ENCODE results near the gene DIS3L.
"Not testable (repeated sequence)": the region's sequence is repeated elsewhere in the genome, so short reads cannot be mapped to it uniquely, and the experiment has no call there.

DIS3L gene

GRCh38 chr15:66293419-66294156 is at the start of gene DIS3L:
Gene DIS3L (plus strand): TSS chr15:66293568. CDS start chr15:66293597, 29 bp downstream.
- Histone ChIP-seq H3K4me1 (ENCODE audit: control insufficient read depth, insufficient read depth, low read length) (peaks cover 19% of the 10 kb centered on the region), H3K27ac (ENCODE audit: low read depth, low read length) (peak within 1 kb of the TSS; percentile 87), H3K36me3 (ENCODE audit: control insufficient read depth, insufficient read depth, low read length) (no peaks in the 10 kb centered on the region), H3K9ac (ENCODE audit: low read depth, low read length) (peak within 1 kb of the TSS; percentile 71), H3K27me3 (ENCODE audit: control insufficient read depth, insufficient read depth, low read length) (no peaks in the 10 kb centered on the region), H3K9me3 (ENCODE audit: control insufficient read depth, insufficient read depth, low read length) (no peaks in the 10 kb centered on the region), H3K4me3 (ENCODE audit: low read depth, low read length) (peak within 1 kb of the TSS; percentile 70)

GRCh38 chr15:66245832-66246231 is 47.5 kb upstream of the DIS3L start:
- peaks cover 12% of the 10 kb centered on the region; the same call in 1 of the 2 replicates for H3K4me1 ChIP-seq (ENCODE audit: control insufficient read depth, insufficient read depth, low read length)
- not testable (repeated sequence) for H3K4me3 ChIP-seq (ENCODE audit: low read depth, low read length); H3K9ac ChIP-seq (ENCODE audit: low read depth, low read length); H3K27ac ChIP-seq (ENCODE audit: low read depth, low read length); H3K36me3 ChIP-seq (ENCODE audit: control insufficient read depth, insufficient read depth, low read length); H3K9me3 ChIP-seq (ENCODE audit: control insufficient read depth, insufficient read depth, low read length)
- peaks cover 15% of the 10 kb centered on the region for H3K27me3 ChIP-seq (ENCODE audit: control insufficient read depth, insufficient read depth, low read length)

GRCh38 chr15:66246937-66247336 is 46.4 kb upstream of the DIS3L start:
- no peak overlapping the region for H3K27ac ChIP-seq (ENCODE audit: low read depth, low read length)
- no peaks in the 10 kb centered on the region for H3K9me3 ChIP-seq (ENCODE audit: control insufficient read depth, insufficient read depth, low read length)
- H3K9ac ChIP-seq (ENCODE audit: low read depth, low read length) = no peak overlapping the region
- H3K4me1 ChIP-seq (ENCODE audit: control insufficient read depth, insufficient read depth, low read length) = peaks cover 22% of the 10 kb centered on the region
- no peaks in the 10 kb centered on the region for H3K36me3 ChIP-seq (ENCODE audit: control insufficient read depth, insufficient read depth, low read length)
- no peak overlapping the region for H3K4me3 ChIP-seq (ENCODE audit: low read depth, low read length)
- peaks cover 26% of the 10 kb centered on the region for H3K27me3 ChIP-seq (ENCODE audit: control insufficient read depth, insufficient read depth, low read length)

- no peak overlapping the region for H3K4me3 ChIP-seq (ENCODE audit: low read depth, low read length)
- no peak overlapping the region for H3K27ac ChIP-seq (ENCODE audit: low read depth, low read length)
- H3K27me3 ChIP-seq (ENCODE audit: control insufficient read depth, insufficient read depth, low read length) = peaks cover 51% of the 10 kb centered on the region
- peaks cover 26% of the 10 kb centered on the region for H3K4me1 ChIP-seq (ENCODE audit: control insufficient read depth, insufficient read depth, low read length)
- no peaks in the 10 kb centered on the region for H3K36me3 ChIP-seq (ENCODE audit: control insufficient read depth, insufficient read depth, low read length)
- H3K9ac ChIP-seq (ENCODE audit: low read depth, low read length) = no peak overlapping the region
- no peaks in the 10 kb centered on the region for H3K9me3 ChIP-seq (ENCODE audit: control insufficient read depth, insufficient read depth, low read length)
Measured at GRCh38 chr15:66249605-66250174, 43.7 kb upstream of the DIS3L start.

GRCh38 chr15:66251065-66251789 is 42.1 kb upstream of the DIS3L start:
- peak overlapping the region; percentile 78 for H3K4me3 ChIP-seq (ENCODE audit: low read depth, low read length)
- H3K36me3 ChIP-seq (ENCODE audit: control insufficient read depth, insufficient read depth, low read length) = no peaks in the 10 kb centered on the region
- peaks cover 30% of the 10 kb centered on the region for H3K4me1 ChIP-seq (ENCODE audit: control insufficient read depth, insufficient read depth, low read length)
- H3K9ac ChIP-seq (ENCODE audit: low read depth, low read length) = no peak overlapping the region
- no peaks in the 10 kb centered on the region for H3K9me3 ChIP-seq (ENCODE audit: control insufficient read depth, insufficient read depth, low read length)
- H3K27ac ChIP-seq (ENCODE audit: low read depth, low read length) = no peak overlapping the region
- H3K27me3 ChIP-seq (ENCODE audit: control insufficient read depth, insufficient read depth, low read length) = peaks cover 66% of the 10 kb centered on the region

- no peaks in the 10 kb centered on the region for H3K36me3 ChIP-seq (ENCODE audit: control insufficient read depth, insufficient read depth, low read length)
- H3K4me1 ChIP-seq (ENCODE audit: control insufficient read depth, insufficient read depth, low read length) = peaks cover 30% of the 10 kb centered on the region
- no peak overlapping the region for H3K27ac ChIP-seq (ENCODE audit: low read depth, low read length)
- no peaks in the 10 kb centered on the region for H3K9me3 ChIP-seq (ENCODE audit: control insufficient read depth, insufficient read depth, low read length)
- H3K27me3 ChIP-seq (ENCODE audit: control insufficient read depth, insufficient read depth, low read length) = peaks cover 74% of the 10 kb centered on the region
- H3K4me3 ChIP-seq (ENCODE audit: low read depth, low read length) = peak overlapping the region; percentile 78
- H3K9ac ChIP-seq (ENCODE audit: low read depth, low read length) = no peak overlapping the region
Measured at GRCh38 chr15:66251790-66252684, 41.3 kb upstream of the DIS3L start.

- Histone ChIP-seq H3K4me3 (ENCODE audit: low read depth, low read length) (peak overlapping the region; percentile 78), H3K36me3 (ENCODE audit: control insufficient read depth, insufficient read depth, low read length) (no peaks in the 10 kb centered on the region), H3K27ac (ENCODE audit: low read depth, low read length) (no peak overlapping the region), H3K9ac (ENCODE audit: low read depth, low read length) (no peak overlapping the region), H3K27me3 (ENCODE audit: control insufficient read depth, insufficient read depth, low read length) (peaks cover 81% of the 10 kb centered on the region), H3K4me1 (ENCODE audit: control insufficient read depth, insufficient read depth, low read length) (peaks cover 30% of the 10 kb centered on the region), H3K9me3 (ENCODE audit: control insufficient read depth, insufficient read depth, low read length) (no peaks in the 10 kb centered on the region)
Measured at GRCh38 chr15:66252685-66253417, 40.5 kb upstream of the DIS3L start.

- no peak within 1 kb of the TSS for H3K9ac ChIP-seq (ENCODE audit: low read depth, low read length)
- no peaks in the 10 kb centered on the region for H3K9me3 ChIP-seq (ENCODE audit: control insufficient read depth, insufficient read depth, low read length)
- H3K27me3 ChIP-seq (ENCODE audit: control insufficient read depth, insufficient read depth, low read length) = peaks cover 83% of the 10 kb centered on the region
Measured at GRCh38 chr15:66253418-66254088, 39.8 kb upstream of the DIS3L start, which contains the start of gene MEGF11. Gene MEGF11 (minus strand): TSS chr15:66253750. CDS start chr15:66128403, 125,347 bp downstream.

GRCh38 chr15:66254089-66254950 is 39.0 kb upstream of the DIS3L start:
- Histone ChIP-seq H3K4me1 (ENCODE audit: control insufficient read depth, insufficient read depth, low read length) (peaks cover 30% of the 10 kb centered on the region), H3K27ac (ENCODE audit: low read depth, low read length) (no peak overlapping the region), H3K9ac (ENCODE audit: low read depth, low read length) (no peak overlapping the region), H3K36me3 (ENCODE audit: control insufficient read depth, insufficient read depth, low read length) (no peaks in the 10 kb centered on the region), H3K27me3 (ENCODE audit: control insufficient read depth, insufficient read depth, low read length) (peaks cover 83% of the 10 kb centered on the region), H3K4me3 (ENCODE audit: low read depth, low read length) (peak overlapping the region; percentile 78), H3K9me3 (ENCODE audit: control insufficient read depth, insufficient read depth, low read length) (no peaks in the 10 kb centered on the region)

More at GRCh38 chr15:66253418-66254088, 39.8 kb upstream of the DIS3L start, which contains the start of gene MEGF11:
- Histone ChIP-seq H3K4me3 (ENCODE audit: low read depth, low read length) (peak within 1 kb of the TSS; percentile 78), H3K4me1 (ENCODE audit: control insufficient read depth, insufficient read depth, low read length) (peaks cover 30% of the 10 kb centered on the region), H3K36me3 (ENCODE audit: control insufficient read depth, insufficient read depth, low read length) (no peaks in the 10 kb centered on the region), H3K27ac (ENCODE audit: low read depth, low read length) (no peak within 1 kb of the TSS)
